ENCODE results near the gene LIPC.

Gene LIPC

DNA sequence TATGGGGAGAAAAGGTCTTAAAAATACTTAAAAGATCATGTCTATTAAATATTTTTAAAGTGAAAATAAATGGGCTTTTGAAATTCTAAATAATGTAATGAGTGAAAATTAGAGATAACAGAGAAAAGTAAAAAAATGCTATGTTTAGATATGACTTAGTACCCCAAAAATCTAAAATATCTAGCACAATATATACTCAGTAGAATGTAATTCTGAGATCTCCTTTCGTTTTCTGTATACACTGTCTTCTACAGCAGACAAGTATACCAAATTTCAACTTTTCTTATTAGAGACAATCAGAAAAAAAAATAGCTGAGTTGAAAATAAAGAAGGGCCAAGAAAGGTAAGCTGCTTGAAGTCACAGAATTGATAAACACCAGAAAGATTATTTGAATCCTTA is 176.9 kb downstream of the LIPC start:
- Histone ChIP-seq H3K27ac (no peak overlapping the region), H3K79me2 (ENCODE audit: insufficient read depth, low read depth) (no peaks in the 10 kb centered on the region; the same call in 1 of the 2 replicates), H2AFZ (ENCODE audit: low read depth) (no peak overlapping the region), H3K4me1 (ENCODE audit: low read depth, poor library complexity, severe bottlenecking) (peaks cover 5% of the 10 kb centered on the region), H3K36me3 (ENCODE audit: insufficient read depth) (peaks cover 2% of the 10 kb centered on the region; the same call in 1 of the 2 replicates), H3K4me3 (IDR thresholded peaks at IDR 0.05; ENCODE audit: insufficient read depth, low read depth, low read length) (no peak overlapping the region), H4K20me1 (ENCODE audit: insufficient read depth) (no peaks in the 10 kb centered on the region), H3K9ac (no peak overlapping the region), H3K27me3 (ENCODE audit: insufficient read depth, low read depth) (no peaks in the 10 kb centered on the region), H3K4me2 (no peak overlapping the region)
- TF ChIP-seq, protein P1, sequence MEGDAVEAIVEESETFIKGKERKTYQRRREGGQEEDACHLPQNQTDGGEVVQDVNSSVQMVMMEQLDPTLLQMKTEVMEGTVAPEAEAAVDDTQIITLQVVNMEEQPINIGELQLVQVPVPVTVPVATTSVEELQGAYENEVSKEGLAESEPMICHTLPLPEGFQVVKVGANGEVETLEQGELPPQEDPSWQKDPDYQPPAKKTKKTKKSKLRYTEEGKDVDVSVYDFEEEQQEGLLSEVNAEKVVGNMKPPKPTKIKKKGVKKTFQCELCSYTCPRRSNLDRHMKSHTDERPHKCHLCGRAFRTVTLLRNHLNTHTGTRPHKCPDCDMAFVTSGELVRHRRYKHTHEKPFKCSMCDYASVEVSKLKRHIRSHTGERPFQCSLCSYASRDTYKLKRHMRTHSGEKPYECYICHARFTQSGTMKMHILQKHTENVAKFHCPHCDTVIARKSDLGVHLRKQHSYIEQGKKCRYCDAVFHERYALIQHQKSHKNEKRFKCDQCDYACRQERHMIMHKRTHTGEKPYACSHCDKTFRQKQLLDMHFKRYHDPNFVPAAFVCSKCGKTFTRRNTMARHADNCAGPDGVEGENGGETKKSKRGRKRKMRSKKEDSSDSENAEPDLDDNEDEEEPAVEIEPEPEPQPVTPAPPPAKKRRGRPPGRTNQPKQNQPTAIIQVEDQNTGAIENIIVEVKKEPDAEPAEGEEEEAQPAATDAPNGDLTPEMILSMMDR (conservative IDR thresholded peaks at IDR 0.05; ENCODE audit: low read depth, low read length) = no peak

- Histone ChIP-seq H3K36me3 (ENCODE audit: insufficient read depth) (peaks cover 2% of the 10 kb centered on the region; the same call in 1 of the 2 replicates), H3K4me2 (no peak overlapping the region), H3K79me2 (ENCODE audit: insufficient read depth, low read depth) (no peaks in the 10 kb centered on the region; the same call in 1 of the 2 replicates), H3K4me1 (ENCODE audit: low read depth, poor library complexity, severe bottlenecking) (no peaks in the 10 kb centered on the region), H3K4me3 (IDR thresholded peaks at IDR 0.05; ENCODE audit: insufficient read depth, low read depth, low read length) (no peak overlapping the region), H4K20me1 (ENCODE audit: insufficient read depth) (no peaks in the 10 kb centered on the region), H3K9ac (no peak overlapping the region), H3K27ac (no peak overlapping the region), H3K27me3 (ENCODE audit: insufficient read depth, low read depth) (no peaks in the 10 kb centered on the region), H2AFZ (ENCODE audit: low read depth) (no peak overlapping the region)
- TF ChIP-seq, protein P1 (conservative IDR thresholded peaks at IDR 0.05; ENCODE audit: low read depth, low read length) = no peak
Measured at GRCh38 chr15:58611731-58612676, 180.2 kb downstream of the LIPC start.

GRCh38 chr15:58616171-58616570 is 184.4 kb downstream of the LIPC start:
- Histone ChIP-seq H3K4me3 (IDR thresholded peaks at IDR 0.05; ENCODE audit: insufficient read depth, low read depth, low read length) (no peak overlapping the region), H4K20me1 (ENCODE audit: insufficient read depth) (no peaks in the 10 kb centered on the region), H3K27ac (no peak overlapping the region), H3K79me2 (ENCODE audit: insufficient read depth, low read depth) (peaks cover 7% of the 10 kb centered on the region; the same call in 1 of the 2 replicates), H3K9ac (no peak overlapping the region), H3K4me2 (no peak overlapping the region), H3K36me3 (ENCODE audit: insufficient read depth) (0 out of 2 replicates have a peak, but pooled peaks cover 2% of the 10 kb centered on the region), H2AFZ (ENCODE audit: low read depth) (no peak overlapping the region), H3K27me3 (ENCODE audit: insufficient read depth, low read depth) (no peaks in the 10 kb centered on the region), H3K4me1 (ENCODE audit: low read depth, poor library complexity, severe bottlenecking) (no peaks in the 10 kb centered on the region)
- TF ChIP-seq, protein P1 (conservative IDR thresholded peaks at IDR 0.05; ENCODE audit: low read depth, low read length) = no peak
